ENCODE results near the gene DTX1. TPM values are rescaled to one million over a fixed set of nuclear protein-coding genes. Genes with fewer than 3 reads are reported as not detected.

The DTX1 gene
- total RNA-seq, 1 donor: 5.2 TPM

- Histone ChIP-seq H3K4me1 (ENCODE audit: insufficient read depth, low read length) (peaks cover 53% of the 10 kb centered on the region), H3K4me3 (ENCODE audit: low read length) (no peak overlapping the region), H3K27me3 (ENCODE audit: insufficient read depth, low read length) (no peaks in the 10 kb centered on the region), H3K9me3 (ENCODE audit: low read depth, low read length) (no peaks in the 10 kb centered on the region)
Measured at GRCh38 chr12:113062502-113063395, 6.2 kb downstream of the DTX1 start.

- Histone ChIP-seq H3K27me3 (ENCODE audit: insufficient read depth, low read length) (no peaks in the 10 kb centered on the region), H3K4me3 (ENCODE audit: low read length) (no peak overlapping the region), H3K4me1 (ENCODE audit: insufficient read depth, low read length) (peaks cover 47% of the 10 kb centered on the region), H3K9me3 (ENCODE audit: low read depth, low read length) (no peaks in the 10 kb centered on the region)
Measured at GRCh38 chr12:113063396-113064350, 7.1 kb downstream of the DTX1 start.

- no peaks in the 10 kb centered on the region for H3K9me3 ChIP-seq (ENCODE audit: low read depth, low read length)
- peaks cover 45% of the 10 kb centered on the region for H3K4me1 ChIP-seq (ENCODE audit: insufficient read depth, low read length)
- H3K27me3 ChIP-seq (ENCODE audit: insufficient read depth, low read length): no peaks in the 10 kb centered on the region
- H3K4me3 ChIP-seq (ENCODE audit: low read length): no peak overlapping the region
Measured at GRCh38 chr12:113064395-113065125, 8.0 kb downstream of the DTX1 start.

- H3K4me1 ChIP-seq (ENCODE audit: insufficient read depth, low read length): peaks cover 51% of the 10 kb centered on the region
Measured at GRCh38 chr12:113065126-113066007, 8.8 kb downstream of the DTX1 start.

GRCh38 chr12:113066813-113067400, 10.4 kb downstream of the DTX1 start:
- H3K4me1 ChIP-seq (ENCODE audit: insufficient read depth, low read length): peaks cover 49% of the 10 kb centered on the region

More at GRCh38 chr12:113065126-113066007, 8.8 kb downstream of the DTX1 start:
- Histone ChIP-seq H3K4me3 (ENCODE audit: low read length) (no peak overlapping the region), H3K27me3 (ENCODE audit: insufficient read depth, low read length) (no peaks in the 10 kb centered on the region), H3K9me3 (ENCODE audit: low read depth, low read length) (no peaks in the 10 kb centered on the region)

GRCh38 chr12:113067987-113068935, 11.7 kb downstream of the DTX1 start:
- Histone ChIP-seq H3K4me3 (ENCODE audit: low read length) (no peak overlapping the region), H3K9me3 (ENCODE audit: low read depth, low read length) (no peaks in the 10 kb centered on the region), H3K4me1 (ENCODE audit: insufficient read depth, low read length) (peaks cover 43% of the 10 kb centered on the region), H3K27me3 (ENCODE audit: insufficient read depth, low read length) (no peaks in the 10 kb centered on the region)

More at GRCh38 chr12:113066813-113067400, 10.4 kb downstream of the DTX1 start:
- Histone ChIP-seq H3K27me3 (ENCODE audit: insufficient read depth, low read length) (no peaks in the 10 kb centered on the region), H3K9me3 (ENCODE audit: low read depth, low read length) (no peaks in the 10 kb centered on the region), H3K4me3 (ENCODE audit: low read length) (no peak overlapping the region)

GRCh38 chr12:113069149-113069548, 12.6 kb downstream of the DTX1 start:
- Histone ChIP-seq H3K27me3 (ENCODE audit: insufficient read depth, low read length) (no peaks in the 10 kb centered on the region), H3K4me1 (ENCODE audit: insufficient read depth, low read length) (peaks cover 39% of the 10 kb centered on the region), H3K4me3 (ENCODE audit: low read length) (no peak overlapping the region), H3K9me3 (ENCODE audit: low read depth, low read length) (no peaks in the 10 kb centered on the region)

- Histone ChIP-seq H3K9me3 (ENCODE audit: low read depth, low read length) (no peaks in the 10 kb centered on the region), H3K27me3 (ENCODE audit: insufficient read depth, low read length) (no peaks in the 10 kb centered on the region), H3K4me3 (ENCODE audit: low read length) (no peak overlapping the region), H3K4me1 (ENCODE audit: insufficient read depth, low read length) (peaks cover 41% of the 10 kb centered on the region)
Measured at GRCh38 chr12:113069751-113070116, 13.2 kb downstream of the DTX1 start.

- H3K9me3 ChIP-seq (ENCODE audit: low read depth, low read length): no peaks in the 10 kb centered on the region
- peaks cover 41% of the 10 kb centered on the region for H3K4me1 ChIP-seq (ENCODE audit: insufficient read depth, low read length)
- no peaks in the 10 kb centered on the region for H3K27me3 ChIP-seq (ENCODE audit: insufficient read depth, low read length)
- H3K4me3 ChIP-seq (ENCODE audit: low read length): no peak overlapping the region
Measured at GRCh38 chr12:113070117-113070906, 13.8 kb downstream of the DTX1 start.

GRCh38 chr12:113071135-113072112, 14.9 kb downstream of the DTX1 start:
- H3K4me1 ChIP-seq (ENCODE audit: insufficient read depth, low read length): peaks cover 44% of the 10 kb centered on the region

GRCh38 chr12:113072136-113072535, 15.6 kb downstream of the DTX1 start:
- H3K4me1 ChIP-seq (ENCODE audit: insufficient read depth, low read length): peaks cover 40% of the 10 kb centered on the region
- H3K4me3 ChIP-seq (ENCODE audit: low read length): no peak overlapping the region
- no peaks in the 10 kb centered on the region for H3K27me3 ChIP-seq (ENCODE audit: insufficient read depth, low read length)
- H3K9me3 ChIP-seq (ENCODE audit: low read depth, low read length): no peaks in the 10 kb centered on the region

More at GRCh38 chr12:113071135-113072112, 14.9 kb downstream of the DTX1 start:
- no peaks in the 10 kb centered on the region for H3K9me3 ChIP-seq (ENCODE audit: low read depth, low read length)
- H3K27me3 ChIP-seq (ENCODE audit: insufficient read depth, low read length): no peaks in the 10 kb centered on the region
- H3K4me3 ChIP-seq (ENCODE audit: low read length): no peak overlapping the region
